DOHH2 (cell line): Measurements from ENCODE around the gene MICAL3.

Experiments
- CTCF ChIP-seq: fragments of 200-600 bp; sonication (generic); IDR thresholded peaks from one replicate; pipeline ENCODE4 v1.5.1; 2014; ENCODE audit warnings: antibody characterized with exemption, mild to moderate bottlenecking, low read depth, low read length; ENCODE audit not compliant: poor library complexity, severe bottlenecking
- EZH2phosphoT487 ChIP-seq: fragments of 200-600 bp; sonication (generic); IDR thresholded peaks from 2 replicates; pipeline ENCODE4 v1.6.1; 2017; ENCODE audit warnings: borderline replicate concordance, mild to moderate bottlenecking, antibody characterized with exemption, low read length, moderate library complexity, mixed read lengths

DNA sequence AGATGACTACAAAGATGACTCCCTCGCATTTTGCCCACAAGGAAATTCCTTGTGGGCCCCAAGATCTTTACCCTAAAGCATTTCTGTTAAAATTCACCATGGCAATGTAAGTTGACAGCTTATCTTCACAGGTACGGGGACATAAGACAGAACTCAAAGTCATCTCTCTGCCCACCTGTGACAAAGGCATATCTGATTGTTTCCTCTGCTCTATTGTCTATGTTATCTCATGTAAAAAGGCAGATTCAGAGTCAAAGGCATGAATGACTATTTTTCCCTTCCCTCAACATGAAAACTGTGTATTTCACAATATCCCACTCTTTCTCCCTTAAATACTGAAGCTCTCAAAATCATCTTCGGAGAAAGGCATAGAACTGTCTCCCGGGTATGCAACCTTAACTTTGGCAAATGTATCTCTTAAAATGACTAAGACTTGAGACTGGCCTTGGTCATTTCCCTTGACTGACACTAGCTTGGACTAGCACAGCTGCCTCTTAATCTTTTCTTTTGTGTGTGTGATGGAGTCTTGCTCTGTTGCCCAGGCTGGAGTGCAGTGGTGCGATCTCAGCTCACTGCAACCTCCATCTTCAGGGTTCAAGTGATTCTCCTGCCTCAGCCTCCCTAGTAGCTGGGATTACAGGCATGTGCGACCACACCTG lies 103.2 kb downstream of the MICAL3 start:
- TF ChIP-seq CTCF (no peak), EZH2phosphoT487 (no peak)
